ENCODE data around the gene PKNOX1.
"Not testable (repeated sequence)": the region's sequence is repeated elsewhere in the genome, so short reads cannot be mapped to it uniquely, and the experiment has no call there.

Gene PKNOX1

DNA sequence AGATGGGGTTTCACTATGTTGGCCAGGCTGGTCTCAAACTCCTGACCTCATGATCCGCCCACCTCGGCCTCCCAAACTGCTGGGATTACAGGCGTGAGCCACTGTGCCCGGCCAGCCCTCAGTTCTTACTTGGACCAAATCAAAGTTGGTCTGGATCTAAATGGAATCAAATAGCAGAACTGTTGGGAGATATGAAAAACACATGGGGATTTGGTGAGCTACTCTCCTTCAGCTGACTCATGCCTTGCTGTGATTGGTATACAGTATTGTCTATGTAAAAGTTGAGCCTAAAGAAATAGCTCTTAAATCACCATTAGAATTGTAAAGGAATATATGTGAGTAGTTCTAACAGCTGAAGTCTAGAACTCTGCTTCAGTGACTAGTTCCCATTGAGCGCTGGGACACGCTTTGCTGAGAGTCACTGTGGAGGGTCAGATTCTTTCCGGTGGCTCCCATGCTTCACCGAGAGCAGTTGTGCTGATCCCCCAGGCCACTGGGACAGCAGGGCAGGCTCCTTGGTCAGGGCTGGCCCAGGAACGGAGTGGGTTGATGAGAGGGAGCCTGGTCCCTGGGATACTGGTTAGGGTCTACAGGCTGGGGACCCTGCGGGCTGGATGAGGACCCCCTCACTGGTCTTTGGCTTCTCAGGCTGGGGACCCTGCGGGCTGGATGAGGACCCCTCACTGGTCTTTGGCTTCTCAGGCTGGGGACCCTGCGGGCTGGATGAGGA is 14.0 kb downstream of the PKNOX1 start:
- DNase-seq (ENCODE audit: low read depth), result no peak
- no peak overlapping the region for H3K4me3 ChIP-seq (ENCODE audit: low read depth, low read length)
- TF ChIP-seq, protein P1, sequence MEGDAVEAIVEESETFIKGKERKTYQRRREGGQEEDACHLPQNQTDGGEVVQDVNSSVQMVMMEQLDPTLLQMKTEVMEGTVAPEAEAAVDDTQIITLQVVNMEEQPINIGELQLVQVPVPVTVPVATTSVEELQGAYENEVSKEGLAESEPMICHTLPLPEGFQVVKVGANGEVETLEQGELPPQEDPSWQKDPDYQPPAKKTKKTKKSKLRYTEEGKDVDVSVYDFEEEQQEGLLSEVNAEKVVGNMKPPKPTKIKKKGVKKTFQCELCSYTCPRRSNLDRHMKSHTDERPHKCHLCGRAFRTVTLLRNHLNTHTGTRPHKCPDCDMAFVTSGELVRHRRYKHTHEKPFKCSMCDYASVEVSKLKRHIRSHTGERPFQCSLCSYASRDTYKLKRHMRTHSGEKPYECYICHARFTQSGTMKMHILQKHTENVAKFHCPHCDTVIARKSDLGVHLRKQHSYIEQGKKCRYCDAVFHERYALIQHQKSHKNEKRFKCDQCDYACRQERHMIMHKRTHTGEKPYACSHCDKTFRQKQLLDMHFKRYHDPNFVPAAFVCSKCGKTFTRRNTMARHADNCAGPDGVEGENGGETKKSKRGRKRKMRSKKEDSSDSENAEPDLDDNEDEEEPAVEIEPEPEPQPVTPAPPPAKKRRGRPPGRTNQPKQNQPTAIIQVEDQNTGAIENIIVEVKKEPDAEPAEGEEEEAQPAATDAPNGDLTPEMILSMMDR (IDR thresholded peaks at IDR 0.05; ENCODE audit: control insufficient read depth, extremely low read depth, insufficient read depth), result no peak

GRCh38 chr21:42989370-42989769 is 15.0 kb downstream of the PKNOX1 start:
- DNase-seq (ENCODE audit: low read depth); H3K4me3 ChIP-seq (ENCODE audit: low read depth, low read length): not testable (repeated sequence)

GRCh38 chr21:42989816-42990650 is 15.7 kb downstream of the PKNOX1 start:
- no peak overlapping the region for H3K4me3 ChIP-seq (ENCODE audit: low read depth, low read length)
- TF ChIP-seq, protein P1 (IDR thresholded peaks at IDR 0.05; ENCODE audit: control insufficient read depth, extremely low read depth, insufficient read depth), result no peak
- DNase-seq (ENCODE audit: low read depth), result no peak

- DNase-seq (ENCODE audit: low read depth), result no peak
- TF ChIP-seq, protein P1 (IDR thresholded peaks at IDR 0.05; ENCODE audit: control insufficient read depth, extremely low read depth, insufficient read depth), result no peak
- no peak overlapping the region for H3K4me3 ChIP-seq (ENCODE audit: low read depth, low read length)
Observed at GRCh38 chr21:42991992-42992740, 17.8 kb downstream of the PKNOX1 start.

DNA sequence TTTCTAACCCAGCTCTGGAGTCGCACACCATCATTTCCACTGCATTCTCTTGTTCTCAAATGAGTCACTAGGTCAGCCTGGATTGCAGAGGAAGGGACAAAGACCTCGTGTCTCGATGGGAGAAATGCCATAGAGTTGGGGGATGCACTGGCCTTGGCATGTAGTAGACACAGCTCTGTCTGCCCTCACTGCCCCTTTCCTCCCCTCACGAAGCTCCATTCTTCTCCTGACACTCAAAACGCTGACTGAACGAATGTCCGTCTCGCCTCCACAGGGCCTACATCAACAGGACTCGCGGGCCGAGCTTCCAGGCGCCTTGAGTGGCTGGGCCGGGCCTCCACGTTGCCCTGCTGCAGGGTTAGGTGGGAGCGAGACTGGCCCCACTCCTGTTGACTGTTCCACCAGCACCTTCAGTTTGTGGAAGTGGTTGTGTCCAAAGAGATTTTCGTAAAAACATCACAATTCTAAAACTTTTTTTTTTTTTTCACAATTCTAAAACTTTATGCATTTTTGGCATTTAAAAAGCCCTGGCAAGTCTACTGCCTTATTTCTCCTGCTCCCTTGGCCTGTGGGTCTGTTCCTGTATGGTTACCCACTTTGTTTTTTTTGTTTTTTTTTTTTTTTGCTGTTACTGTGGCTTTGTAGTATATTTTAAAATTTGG is 18.8 kb downstream of the PKNOX1 start:
- no peak overlapping the region for H3K4me3 ChIP-seq (ENCODE audit: low read depth, low read length)
- DNase-seq (ENCODE audit: low read depth), result no peak
- TF ChIP-seq, protein P1 (IDR thresholded peaks at IDR 0.05; ENCODE audit: control insufficient read depth, extremely low read depth, insufficient read depth), result no peak

DNA sequence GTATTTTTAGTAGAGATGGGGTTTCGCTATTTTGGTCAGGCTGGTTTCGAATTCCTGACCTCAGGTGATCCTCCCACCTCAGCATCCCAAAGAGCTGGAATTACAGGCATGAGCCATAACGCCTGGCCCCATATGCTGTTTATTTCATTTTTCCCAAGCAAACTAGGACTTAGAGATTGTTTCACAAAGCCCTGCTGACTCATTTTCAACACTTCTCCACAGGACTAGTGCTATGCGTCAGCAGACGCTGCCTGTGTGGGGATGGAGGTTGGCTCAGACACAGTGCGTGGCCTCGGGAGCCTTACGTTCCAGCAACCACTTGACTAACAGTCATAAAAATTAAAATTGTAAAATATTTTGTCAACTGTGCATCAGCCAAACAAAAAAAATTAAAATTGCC is 22.7 kb downstream of the PKNOX1 start:
- DNase-seq (ENCODE audit: low read depth), result no peak
- TF ChIP-seq, protein P1 (IDR thresholded peaks at IDR 0.05; ENCODE audit: control insufficient read depth, extremely low read depth, insufficient read depth), result no peak
- H3K4me3 ChIP-seq (ENCODE audit: low read depth, low read length), result no peak overlapping the region

DNA sequence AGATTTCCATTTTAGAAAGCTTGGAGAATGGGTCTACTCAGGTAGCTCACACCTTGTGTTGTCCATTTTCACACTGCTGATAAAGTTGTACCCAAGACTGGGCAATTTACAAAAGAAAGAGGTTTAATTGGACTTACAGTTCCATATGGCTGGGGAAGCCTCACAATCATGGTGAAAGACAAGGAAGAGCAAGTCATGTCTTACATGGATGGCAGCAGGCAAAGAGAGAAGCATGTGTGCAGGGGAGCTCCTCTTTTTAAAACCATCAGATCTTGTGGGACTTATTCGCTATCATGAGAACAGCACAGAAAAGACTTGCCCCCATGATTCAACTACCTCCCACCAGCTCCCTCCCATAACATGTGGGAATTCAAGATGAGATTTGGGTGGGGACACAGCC is 23.6 kb downstream of the PKNOX1 start:
- H3K4me3 ChIP-seq (ENCODE audit: low read depth, low read length); DNase-seq (ENCODE audit: low read depth): not testable (repeated sequence)

DNA sequence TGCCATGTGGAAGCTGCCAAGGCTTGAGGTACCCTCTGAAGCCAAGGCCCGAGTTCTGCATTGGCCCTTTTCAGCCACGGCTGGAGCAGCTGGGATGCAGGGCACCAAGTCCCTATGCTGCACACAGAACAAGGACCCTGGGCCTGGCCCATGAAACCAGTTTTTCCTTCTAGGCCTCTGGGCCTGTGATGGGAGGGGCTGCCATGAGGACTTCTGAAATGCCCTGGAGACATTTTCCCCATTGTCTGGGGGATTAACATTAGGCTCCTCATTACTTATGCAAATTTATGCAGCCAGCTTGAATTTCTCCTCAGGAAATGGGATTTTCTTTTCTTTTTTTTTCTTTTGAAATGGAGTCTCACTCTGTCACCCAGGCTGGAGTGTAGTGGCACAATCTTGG is 24.8 kb downstream of the PKNOX1 start:
- H3K4me3 ChIP-seq (ENCODE audit: low read depth, low read length); DNase-seq (ENCODE audit: low read depth): not testable (repeated sequence)

- DNase-seq (ENCODE audit: low read depth); H3K4me3 ChIP-seq (ENCODE audit: low read depth, low read length): not testable (repeated sequence)
Observed at GRCh38 chr21:43000041-43000440, 25.7 kb downstream of the PKNOX1 start.

All from LNCaP clone FGC (cell line).